Stimulated activated CD8-positive, alpha-beta memory T cell treated with anti-CD3 and anti-CD28 coated beads, Interleukin-4, amount 100 ng/mL, for 4 hours (primary cell): Measurements from ENCODE around the gene SCG2.
"Not testable (repeated sequence)": the region's sequence is repeated elsewhere in the genome, so short reads cannot be mapped to it uniquely, and the experiment has no call there.

Experiments
- DNase-seq, 2 donors: peaks; one replicate each; pipeline ENCODE4 v3.0.0-alpha.2; 2020; ENCODE audit warnings: low read depth in 2 of 2, low spot score in 1 of 2

The SCG2 gene

GRCh38 chr2:223613017-223613950 is 11.1 kb upstream of the SCG2 start:
- no peak for DNase-seq

- DNase-seq, result no peak
Observed at GRCh38 chr2:223612501-223612900, 10.3 kb upstream of the SCG2 start.

- no peak for DNase-seq
Observed at GRCh38 chr2:223611061-223611460, 8.9 kb upstream of the SCG2 start.

- DNase-seq, result no peak
Observed at GRCh38 chr2:223607476-223607875, 5.3 kb upstream of the SCG2 start.

GRCh38 chr2:223606946-223607345 is 4.8 kb upstream of the SCG2 start:
- no peak for DNase-seq

GRCh38 chr2:223604231-223604630 is 2.1 kb upstream of the SCG2 start:
- no peak for DNase-seq

- no peak for DNase-seq
Observed at GRCh38 chr2:223602972-223603371, 811 bp upstream of the SCG2 start.

- DNase-seq, result no peak
Observed at GRCh38 chr2:223601018-223601417, 1.1 kb downstream of the SCG2 start.

GRCh38 chr2:223599640-223600380 is 2.4 kb downstream of the SCG2 start:
- no peak for DNase-seq

- DNase-seq, result no peak
Observed at GRCh38 chr2:223598994-223599639, 3.0 kb downstream of the SCG2 start.

- no peak for DNase-seq
Observed at GRCh38 chr2:223597076-223597475, 5.1 kb downstream of the SCG2 start.

GRCh38 chr2:223596208-223596607 is 6.0 kb downstream of the SCG2 start:
- DNase-seq, result no peak

GRCh38 chr2:223594831-223595230 is 7.3 kb downstream of the SCG2 start:
- no peak for DNase-seq

GRCh38 chr2:223594259-223594658 is 7.9 kb downstream of the SCG2 start:
- DNase-seq, result no peak

- DNase-seq, result not testable (repeated sequence)
Observed at GRCh38 chr2:223592689-223593088, 9.5 kb downstream of the SCG2 start.

GRCh38 chr2:223591596-223591995 is 10.6 kb downstream of the SCG2 start:
- DNase-seq, result no peak

GRCh38 chr2:223590964-223591363 is 11.2 kb downstream of the SCG2 start:
- DNase-seq, result no peak

GRCh38 chr2:223589901-223590300 is 12.3 kb downstream of the SCG2 start:
- no peak for DNase-seq

- DNase-seq, result no peak
Observed at GRCh38 chr2:223588251-223588650, 13.9 kb downstream of the SCG2 start.

- DNase-seq, result no peak
Observed at GRCh38 chr2:223587301-223587700, 14.9 kb downstream of the SCG2 start.

GRCh38 chr2:223586261-223586660 is 15.9 kb downstream of the SCG2 start:
- DNase-seq, result no peak

- no peak for DNase-seq
Observed at GRCh38 chr2:223585666-223586065, 16.5 kb downstream of the SCG2 start.
